ENCODE measurements around the gene MACF1. TPM values are rescaled to one million over a fixed set of nuclear protein-coding genes. Genes with fewer than 3 reads are reported as not detected.

MACF1 gene
- total RNA-seq, 1 experiment from 2014 or later: 265 TPM

DNA sequence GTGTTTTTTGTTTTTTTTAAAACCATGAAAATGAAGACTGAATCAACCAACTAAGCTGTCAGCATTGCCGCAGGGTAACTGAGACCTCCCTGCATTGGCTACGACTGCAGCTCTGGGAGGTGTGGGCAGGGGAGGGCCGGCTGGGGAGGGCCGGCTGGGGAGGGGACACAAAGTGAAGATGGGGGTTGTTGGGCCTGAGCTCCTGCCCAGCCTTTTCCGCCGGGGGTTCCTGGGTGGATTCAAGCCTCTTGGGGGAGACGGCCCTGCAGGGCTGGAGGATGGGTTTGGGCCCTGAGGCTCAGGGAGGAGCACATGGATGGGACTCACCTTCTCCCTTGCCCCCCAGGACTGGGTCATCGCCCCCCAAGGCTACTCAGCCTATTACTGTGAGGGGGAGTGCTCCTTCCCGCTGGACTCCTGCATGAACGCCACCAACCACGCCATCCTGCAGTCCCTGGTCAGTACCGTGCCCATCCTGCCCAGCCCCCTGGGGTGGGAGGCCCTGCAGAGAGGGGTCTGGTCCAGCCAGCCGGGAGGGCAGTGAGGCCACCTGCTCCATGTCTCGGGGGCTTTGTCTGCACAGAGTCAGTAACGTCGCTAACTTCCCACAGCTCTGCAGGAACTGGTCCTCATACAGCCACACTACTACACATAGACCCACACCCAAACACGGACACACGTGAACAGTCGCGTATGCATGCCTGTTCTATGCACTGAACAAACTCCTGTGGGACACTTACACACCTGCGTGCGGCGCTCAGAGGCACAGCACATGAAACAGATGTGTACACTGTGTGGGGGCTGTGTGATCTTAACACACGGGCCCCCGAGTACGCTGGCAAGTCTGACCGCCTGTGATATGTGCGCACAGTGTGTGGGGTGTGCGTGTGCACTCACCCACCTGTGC, 318.4 kb downstream of the MACF1 start:
- Histone ChIP-seq H3K27me3 (replicated peaks; ENCODE audit: insufficient read depth, low read depth, low read length, poor library complexity) (no peaks in the 10 kb centered on the region), H3K4me3 (ENCODE audit: low read depth, low read length, poor library complexity, severe bottlenecking) (no peak overlapping the region), H3K9me3 (ENCODE audit: low read depth, low read length, poor library complexity, severe bottlenecking) (no peaks in the 10 kb centered on the region), H3K36me3 (ENCODE audit: insufficient read depth, low read length, poor library complexity, severe bottlenecking) (no peaks in the 10 kb centered on the region), H3K27ac (ENCODE audit: low read depth, low read length, poor library complexity, severe bottlenecking) (no peak overlapping the region), H3K4me1 (ENCODE audit: insufficient read depth, low read length, poor library complexity, severe bottlenecking) (no peaks in the 10 kb centered on the region)
- CTCF ChIA-PET: no interaction called here
- DNase-seq (ENCODE audit: low spot score): no peak
- intact Hi-C loops (cut with micrococcal nuclease; ENCODE audit: unreplicated experiment): loop anchor here (5.0 kb wide), 1 partner anchor 239 kb away; no protein-coding TSS in a partner anchor
- BruUV-seq (replicated peaks): no TSS peak
- POLR2A ChIA-PET (ENCODE audit: low non-redundant PET): interaction anchor here (0.7 kb wide), 2 partner anchors 251 to 383 kb away, joined by 3 read pairs; no protein-coding TSS in a partner anchor
- TF ChIP-seq EZH2 (IDR thresholded peaks at IDR 0.05; ENCODE audit: borderline replicate concordance, low read depth, low read length, poor library complexity, severe bottlenecking): no peak
- TF ChIP-seq, protein P1, sequence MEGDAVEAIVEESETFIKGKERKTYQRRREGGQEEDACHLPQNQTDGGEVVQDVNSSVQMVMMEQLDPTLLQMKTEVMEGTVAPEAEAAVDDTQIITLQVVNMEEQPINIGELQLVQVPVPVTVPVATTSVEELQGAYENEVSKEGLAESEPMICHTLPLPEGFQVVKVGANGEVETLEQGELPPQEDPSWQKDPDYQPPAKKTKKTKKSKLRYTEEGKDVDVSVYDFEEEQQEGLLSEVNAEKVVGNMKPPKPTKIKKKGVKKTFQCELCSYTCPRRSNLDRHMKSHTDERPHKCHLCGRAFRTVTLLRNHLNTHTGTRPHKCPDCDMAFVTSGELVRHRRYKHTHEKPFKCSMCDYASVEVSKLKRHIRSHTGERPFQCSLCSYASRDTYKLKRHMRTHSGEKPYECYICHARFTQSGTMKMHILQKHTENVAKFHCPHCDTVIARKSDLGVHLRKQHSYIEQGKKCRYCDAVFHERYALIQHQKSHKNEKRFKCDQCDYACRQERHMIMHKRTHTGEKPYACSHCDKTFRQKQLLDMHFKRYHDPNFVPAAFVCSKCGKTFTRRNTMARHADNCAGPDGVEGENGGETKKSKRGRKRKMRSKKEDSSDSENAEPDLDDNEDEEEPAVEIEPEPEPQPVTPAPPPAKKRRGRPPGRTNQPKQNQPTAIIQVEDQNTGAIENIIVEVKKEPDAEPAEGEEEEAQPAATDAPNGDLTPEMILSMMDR (conservative IDR thresholded peaks at IDR 0.05; ENCODE audit: low read depth, low read length): no peak

DNA sequence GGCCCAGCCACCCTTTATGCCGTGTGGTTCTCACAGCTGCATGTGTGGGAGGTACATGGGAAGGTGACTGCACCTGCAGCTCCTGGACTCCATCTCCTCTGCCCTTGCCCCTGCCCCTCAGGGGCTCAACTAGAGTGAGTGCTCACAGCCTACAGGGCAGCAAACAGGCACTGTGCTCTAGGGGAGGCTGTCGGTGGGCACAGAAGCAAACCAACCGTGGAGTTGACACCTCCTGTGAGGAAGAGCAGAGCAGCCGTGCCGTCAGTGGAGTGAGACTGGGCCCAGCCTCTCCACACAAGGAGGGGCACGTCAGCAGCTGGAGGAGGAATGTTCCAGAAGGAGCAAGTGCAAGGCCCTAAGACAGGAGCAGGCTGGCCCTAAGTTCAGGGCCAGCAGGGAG, 319.7 kb downstream of the MACF1 start:
- no peaks in the 10 kb centered on the region for H3K36me3 ChIP-seq (ENCODE audit: insufficient read depth, low read length, poor library complexity, severe bottlenecking)
- POLR2A ChIA-PET (ENCODE audit: low non-redundant PET): no interaction called here
- CTCF ChIA-PET: no interaction called here
- H3K4me3 ChIP-seq (ENCODE audit: low read depth, low read length, poor library complexity, severe bottlenecking): no peak overlapping the region
- H3K27ac ChIP-seq (ENCODE audit: low read depth, low read length, poor library complexity, severe bottlenecking): no peak overlapping the region
- intact Hi-C loops (cut with micrococcal nuclease; ENCODE audit: unreplicated experiment): loop anchor here (5.0 kb wide), 1 partner anchor 238 kb away; no protein-coding TSS in a partner anchor
- no peak for TF ChIP-seq EZH2 (IDR thresholded peaks at IDR 0.05; ENCODE audit: borderline replicate concordance, low read depth, low read length, poor library complexity, severe bottlenecking)
- TF ChIP-seq, protein P1 (conservative IDR thresholded peaks at IDR 0.05; ENCODE audit: low read depth, low read length): no peak
- H3K27me3 ChIP-seq (replicated peaks; ENCODE audit: insufficient read depth, low read depth, low read length, poor library complexity): no peaks in the 10 kb centered on the region
- DNase-seq (ENCODE audit: low spot score): no peak
- no TSS peak for BruUV-seq (replicated peaks)
- no peaks in the 10 kb centered on the region for H3K9me3 ChIP-seq (ENCODE audit: low read depth, low read length, poor library complexity, severe bottlenecking)
- H3K4me1 ChIP-seq (ENCODE audit: insufficient read depth, low read length, poor library complexity, severe bottlenecking): no peaks in the 10 kb centered on the region

DNA sequence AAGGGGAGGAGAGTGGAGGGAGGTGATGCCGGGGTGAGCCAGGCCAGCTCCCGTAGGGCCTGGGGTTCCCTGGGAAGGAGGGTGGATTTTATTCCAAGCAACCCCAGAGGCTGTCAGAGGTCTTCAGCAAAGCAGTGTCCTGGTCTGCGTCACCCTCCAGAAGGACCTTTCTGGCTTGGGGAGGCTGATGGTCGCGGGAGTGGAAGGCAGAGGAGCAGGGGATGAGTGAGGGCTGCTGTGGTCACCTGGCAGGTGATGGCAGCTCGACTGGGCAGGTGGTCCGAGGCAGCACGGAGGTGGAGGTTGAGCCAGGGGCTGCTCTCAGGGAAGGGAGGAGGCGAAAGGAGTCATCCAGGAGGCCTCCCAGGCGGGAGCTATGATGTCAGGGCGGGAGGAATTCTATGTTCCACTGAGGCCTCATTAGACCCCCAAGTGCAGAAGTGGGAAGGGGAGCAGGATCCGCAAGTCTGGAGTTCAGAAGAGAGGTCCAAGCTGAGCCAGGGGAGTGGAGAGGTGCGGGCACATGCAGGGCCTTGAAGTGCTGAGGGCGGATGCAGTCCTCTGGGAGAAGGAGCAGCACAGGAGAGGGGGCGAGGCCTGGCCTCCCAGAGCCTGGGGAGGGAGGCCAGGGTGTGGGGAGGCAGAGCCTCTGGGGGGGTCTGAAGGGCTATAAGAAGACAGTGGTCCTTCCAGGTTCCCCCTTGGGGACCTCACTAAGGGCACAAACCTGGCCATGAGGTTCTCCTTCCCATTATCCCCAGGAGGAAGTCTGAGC, 320.3 kb downstream of the MACF1 start:
- Histone ChIP-seq H3K27me3 (replicated peaks; ENCODE audit: insufficient read depth, low read depth, low read length, poor library complexity) (no peaks in the 10 kb centered on the region), H3K36me3 (ENCODE audit: insufficient read depth, low read length, poor library complexity, severe bottlenecking) (peaks cover 2% of the 10 kb centered on the region), H3K4me1 (ENCODE audit: insufficient read depth, low read length, poor library complexity, severe bottlenecking) (no peaks in the 10 kb centered on the region), H3K9me3 (ENCODE audit: low read depth, low read length, poor library complexity, severe bottlenecking) (no peaks in the 10 kb centered on the region), H3K27ac (ENCODE audit: low read depth, low read length, poor library complexity, severe bottlenecking) (no peak overlapping the region), H3K4me3 (ENCODE audit: low read depth, low read length, poor library complexity, severe bottlenecking) (no peak overlapping the region)
- intact Hi-C loops (cut with micrococcal nuclease; ENCODE audit: unreplicated experiment): loop anchor here (5.0 kb wide), 1 partner anchor 238 kb away; no protein-coding TSS in a partner anchor
- TF ChIP-seq, protein P1 (conservative IDR thresholded peaks at IDR 0.05; ENCODE audit: low read depth, low read length): no peak
- TF ChIP-seq EZH2 (IDR thresholded peaks at IDR 0.05; ENCODE audit: borderline replicate concordance, low read depth, low read length, poor library complexity, severe bottlenecking): no peak
- ChIA-PET CTCF (no interaction called here), POLR2A (ENCODE audit: low non-redundant PET) (no interaction called here)
- no peak for DNase-seq (ENCODE audit: low spot score)
- no TSS peak for BruUV-seq (replicated peaks)

Data from A673 (cell line).